EL (cell line): ENCODE measurements around the gene LINC00632.
A peak's percentile ranks its signal among the peaks of the same experiment; 100 is the strongest.

Experiments used
- DNase-seq: peaks from one replicate; pipeline ENCODE4 v3.0.0-alpha.2; 2016

Gene LINC00632

GRCh38 chrX:140709421-140709846, at the start of gene LINC00632:
TSS of gene LINC00632 (plus strand) at chrX:140709759.
- no peak for DNase-seq

GRCh38 chrX:140661643-140662042, 47.9 kb upstream of the LINC00632 start:
- peak; percentile 0 for DNase-seq

- DNase-seq, result peak; percentile 1
Measured at GRCh38 chrX:140664939-140665338, 44.6 kb upstream of the LINC00632 start.

GRCh38 chrX:140672840-140673731, 36.5 kb upstream of the LINC00632 start:
- DNase-seq, result no peak

- no peak for DNase-seq
Measured at GRCh38 chrX:140687706-140688105, 21.9 kb upstream of the LINC00632 start.

- DNase-seq, result peak; percentile 52
Measured at GRCh38 chrX:140691596-140691995, 18.0 kb upstream of the LINC00632 start.

GRCh38 chrX:140697618-140698017, 11.9 kb upstream of the LINC00632 start:
- DNase-seq, result no peak

GRCh38 chrX:140701480-140701879, 8.1 kb upstream of the LINC00632 start:
- peak; percentile 31 for DNase-seq

GRCh38 chrX:140710710-140711109, 1.2 kb downstream of the LINC00632 start:
- DNase-seq, result no peak

- DNase-seq, result no peak
Measured at GRCh38 chrX:140711894-140712293, 2.3 kb downstream of the LINC00632 start.

GRCh38 chrX:140712413-140713173, 3.0 kb downstream of the LINC00632 start:
- peak; percentile 38 for DNase-seq

- DNase-seq, result peak; percentile 21
Measured at GRCh38 chrX:140713174-140713539, 3.6 kb downstream of the LINC00632 start.

GRCh38 chrX:140715787-140716186, 6.2 kb downstream of the LINC00632 start:
- peak; percentile 1 for DNase-seq

GRCh38 chrX:140723121-140723715, 13.7 kb downstream of the LINC00632 start:
- no peak for DNase-seq

- DNase-seq, result no peak
Measured at GRCh38 chrX:140724309-140724708, 14.8 kb downstream of the LINC00632 start.

- no peak for DNase-seq
Measured at GRCh38 chrX:140724736-140725135, 15.2 kb downstream of the LINC00632 start.

- no peak for DNase-seq
Measured at GRCh38 chrX:140725500-140725899, 15.9 kb downstream of the LINC00632 start.

GRCh38 chrX:140733766-140734342, 24.3 kb downstream of the LINC00632 start:
- peak; percentile 27 for DNase-seq

- DNase-seq, result peak; percentile 5
Measured at GRCh38 chrX:140744085-140744484, 34.5 kb downstream of the LINC00632 start.

- DNase-seq, result no peak
Measured at GRCh38 chrX:140756941-140757340, 47.4 kb downstream of the LINC00632 start.

- peak; percentile 44 for DNase-seq
Measured at GRCh38 chrX:140762061-140762460, 52.5 kb downstream of the LINC00632 start.

- peak; percentile 56 for DNase-seq
Measured at GRCh38 chrX:140764401-140764919, 54.9 kb downstream of the LINC00632 start.
